Karpas-422 (cell line): ENCODE measurements around the gene INPP4A. TPM values are rescaled to one million over a fixed set of nuclear protein-coding genes. Genes with fewer than 3 reads are reported as not detected.

Source experiments
- DNase-seq: peaks from one replicate; pipeline ENCODE4 v3.0.0-alpha.2; 2015
- H2AFZ ChIP-seq: fragments of 200-600 bp; sonication (generic); 2 replicates; pipeline ENCODE4 v1.6.1; 2014; ENCODE audit warnings: antibody characterized with exemption, low read length, mixed read lengths
- H3K27ac ChIP-seq: fragments of 200-600 bp; sonication (generic); 2 replicates; pipeline ENCODE4 v1.5.1; 2014; ENCODE audit warnings: mild to moderate bottlenecking, low read length, moderate library complexity
- H3K27me3 ChIP-seq: fragments of 200-600 bp; sonication (generic); 2 replicates; pipeline ENCODE4 v1.6.1; 2014; ENCODE audit warnings: low read length, mixed read lengths
- H3K36me3 ChIP-seq: fragments of 200-600 bp; sonication (generic); 2 replicates; pipeline ENCODE4 v1.6.1; 2014; ENCODE audit warnings: low read length, mixed read lengths; ENCODE audit not compliant: insufficient read depth
- H3K4me1 ChIP-seq: fragments of 200-600 bp; sonication (generic); 2 replicates; pipeline ENCODE4 v1.6.1; 2014; ENCODE audit warnings: mild to moderate bottlenecking, low read length, mixed read lengths
- H3K4me2 ChIP-seq: fragments of 200-600 bp; sonication (generic); 2 replicates; pipeline ENCODE4 v1.6.1; 2014; ENCODE audit warnings: low read length, low read depth, mild to moderate bottlenecking; ENCODE audit not compliant: poor library complexity, severe bottlenecking
- H3K4me3 ChIP-seq: fragments of 200-600 bp; sonication (generic); 2 replicates; pipeline ENCODE4 v1.5.1; 2014; ENCODE audit warnings: mild to moderate bottlenecking, antibody characterized with exemption, low read length, mixed read lengths
- H3K79me2 ChIP-seq: fragments of 200-600 bp; sonication (generic); 2 replicates; pipeline ENCODE4 v1.6.1; 2014; ENCODE audit warnings: mild to moderate bottlenecking, low read length, mixed read lengths
- H3K9ac ChIP-seq: fragments of 200-600 bp; sonication (generic); 2 replicates; pipeline ENCODE4 v1.6.0; 2014; ENCODE audit warnings: low read length
- H3K9me2 ChIP-seq: fragments of 200-600 bp; sonication (generic), shearing (Covaris generic); replicated peaks from 2 replicates; pipeline ENCODE4 v1.6.0; 2014; ENCODE audit warnings: mild to moderate bottlenecking, low read length, moderate library complexity; ENCODE audit not compliant: insufficient read depth
- H3K9me3 ChIP-seq: fragments of 300-700, 200-600 bp; sonication (generic); 2 replicates; pipeline ENCODE4 v1.6.1; 2014; ENCODE audit warnings: low read length, mixed read lengths
- H4K20me1 ChIP-seq: fragments of 200-600 bp; sonication (generic); 2 replicates; pipeline ENCODE4 v1.6.1; 2014; ENCODE audit warnings: mild to moderate bottlenecking, antibody characterized with exemption, low read length, low read depth; ENCODE audit not compliant: insufficient read depth
- total RNA-seq: library from RNA; depleted of rRNA; stranded (reverse); fragments of >200 nt; shearing (Covaris generic); gene quantifications from 2 replicates; pipeline ENCODE4 v1.2.3, GENCODE V29; 2014; ENCODE audit warnings: low replicate concordance

INPP4A gene
- total RNA-seq, 1 experiment from 2014 or later: 5.3 TPM

GRCh38 chr2:98508709-98509066, 64.0 kb downstream of the INPP4A start:
- Histone ChIP-seq H3K9ac (no peak overlapping the region), H3K4me2 (no peak overlapping the region)

DNA sequence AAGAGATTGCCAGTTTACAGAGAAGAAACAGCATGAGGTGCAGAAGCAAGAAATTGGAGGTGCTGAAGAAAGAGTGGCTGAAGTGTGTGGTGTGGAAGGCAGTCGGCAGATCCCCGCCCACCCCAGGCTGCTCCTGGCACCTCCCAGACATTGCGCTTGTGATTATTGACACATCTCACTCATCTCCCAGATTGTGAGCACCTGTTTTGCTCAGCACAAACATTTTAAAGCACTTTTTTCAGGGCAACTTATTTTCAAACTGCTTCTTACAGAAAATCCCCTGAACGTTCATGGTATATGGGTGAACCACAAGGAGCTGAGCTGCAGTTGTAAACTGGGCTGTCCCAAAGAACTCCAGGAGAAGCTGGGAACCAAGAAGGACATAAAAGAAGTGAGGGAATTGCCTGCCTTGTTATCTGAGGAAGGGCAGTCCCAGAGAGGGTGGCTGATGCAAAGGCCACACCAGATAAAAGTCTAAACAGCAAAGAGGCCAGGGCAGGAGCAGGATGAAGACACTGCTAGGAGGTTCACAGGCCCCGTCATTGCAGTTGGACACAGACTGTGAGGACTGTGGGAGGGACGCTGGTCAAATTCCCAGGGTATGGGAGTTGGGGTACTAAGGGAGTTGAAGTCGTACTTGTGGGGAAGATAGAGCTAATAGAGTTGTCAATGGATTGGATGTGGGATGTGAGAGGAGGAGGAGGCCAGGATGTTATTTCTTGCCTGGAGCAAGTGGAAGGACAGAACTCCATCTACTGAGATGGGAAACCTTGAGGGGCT, 65.1 kb downstream of the INPP4A start:
- Histone ChIP-seq H3K9me2 (no peaks in the 10 kb centered on the region), H3K36me3 (no peaks in the 10 kb centered on the region), H2AFZ (no peak overlapping the region), H3K4me3 (no peak overlapping the region), H3K9ac (no peak overlapping the region), H3K4me1 (peaks cover 5% of the 10 kb centered on the region), H3K27ac (no peak overlapping the region), H3K79me2 (no peaks in the 10 kb centered on the region), H3K27me3 (no peaks in the 10 kb centered on the region), H4K20me1 (peaks cover 26% of the 10 kb centered on the region), H3K9me3 (no peaks in the 10 kb centered on the region), H3K4me2 (no peak overlapping the region)
- no peak for DNase-seq

More at GRCh38 chr2:98508709-98509066, 64.0 kb downstream of the INPP4A start:
- H3K4me1 ChIP-seq: peaks cover 5% of the 10 kb centered on the region
- H3K27me3 ChIP-seq: no peaks in the 10 kb centered on the region
- no peaks in the 10 kb centered on the region for H3K36me3 ChIP-seq
- DNase-seq: no peak
- peaks cover 20% of the 10 kb centered on the region; the same call in 1 of the 2 replicates for H4K20me1 ChIP-seq
- H3K79me2 ChIP-seq: no peaks in the 10 kb centered on the region
- H3K4me3 ChIP-seq: no peak overlapping the region
- no peaks in the 10 kb centered on the region for H3K9me2 ChIP-seq
- H2AFZ ChIP-seq: no peak overlapping the region
- no peaks in the 10 kb centered on the region for H3K9me3 ChIP-seq
- H3K27ac ChIP-seq: no peak overlapping the region

DNA sequence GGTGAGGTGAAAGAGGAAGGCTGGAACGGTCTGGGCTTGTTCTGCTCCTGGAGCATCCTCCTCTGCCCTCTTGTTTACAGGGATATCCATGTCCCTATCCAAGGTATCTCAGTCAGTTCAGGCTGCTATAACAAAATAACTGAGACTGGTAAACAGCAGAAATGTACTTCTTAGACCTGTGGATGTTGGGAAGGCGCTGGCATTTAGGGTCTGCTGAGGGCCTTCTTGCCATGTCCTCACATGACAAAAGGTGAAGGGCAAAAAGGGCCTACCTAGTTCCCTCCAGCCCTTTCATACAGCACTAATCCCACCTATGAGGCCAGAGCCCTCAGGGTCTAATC, 65.6 kb downstream of the INPP4A start:
- Histone ChIP-seq H3K9ac (no peak overlapping the region), H3K36me3 (no peaks in the 10 kb centered on the region), H3K27ac (no peak overlapping the region), H3K79me2 (no peaks in the 10 kb centered on the region), H3K4me1 (peaks cover 5% of the 10 kb centered on the region), H3K4me2 (no peak overlapping the region), H3K4me3 (no peak overlapping the region), H3K9me3 (no peaks in the 10 kb centered on the region), H3K9me2 (no peaks in the 10 kb centered on the region), H2AFZ (no peak overlapping the region), H4K20me1 (peaks cover 31% of the 10 kb centered on the region), H3K27me3 (no peaks in the 10 kb centered on the region)
- DNase-seq: no peak

DNA sequence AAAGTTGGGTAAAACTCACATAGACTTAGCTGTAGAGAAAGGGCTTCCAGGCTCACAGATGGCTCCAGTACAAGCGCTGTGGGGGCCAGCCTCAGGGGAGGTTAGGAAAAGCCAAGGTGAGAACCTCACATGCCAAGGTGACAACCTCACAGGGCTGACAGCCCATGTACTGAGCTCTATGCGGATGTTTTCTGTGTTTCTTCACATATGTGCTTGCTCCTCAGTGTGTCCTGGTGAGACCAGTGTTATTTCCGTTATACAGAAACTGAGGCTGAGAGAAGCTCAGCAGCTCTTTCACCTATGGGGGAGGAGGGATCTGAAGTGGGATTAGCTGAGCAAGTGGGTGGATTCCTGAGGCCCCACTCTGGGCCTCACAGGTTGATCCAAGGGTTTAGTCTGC, 67.3 kb downstream of the INPP4A start:
- no peaks in the 10 kb centered on the region for H3K36me3 ChIP-seq
- no peaks in the 10 kb centered on the region for H3K27me3 ChIP-seq
- no peak overlapping the region for H3K4me2 ChIP-seq
- H3K4me3 ChIP-seq: no peak overlapping the region
- H3K27ac ChIP-seq: no peak overlapping the region
- H3K9me3 ChIP-seq: no peaks in the 10 kb centered on the region
- no peak overlapping the region for H3K9ac ChIP-seq
- H3K79me2 ChIP-seq: no peaks in the 10 kb centered on the region
- H3K4me1 ChIP-seq: peaks cover 5% of the 10 kb centered on the region
- H2AFZ ChIP-seq: no peak overlapping the region
- H4K20me1 ChIP-seq: peaks cover 33% of the 10 kb centered on the region
- H3K9me2 ChIP-seq: no peaks in the 10 kb centered on the region
- DNase-seq: no peak

GRCh38 chr2:98512699-98513098, 68.0 kb downstream of the INPP4A start:
- Histone ChIP-seq H2AFZ (no peak overlapping the region), H3K36me3 (no peaks in the 10 kb centered on the region), H3K9me3 (no peaks in the 10 kb centered on the region), H3K4me2 (no peak overlapping the region), H3K4me3 (no peak overlapping the region), H3K27me3 (no peaks in the 10 kb centered on the region), H3K9me2 (no peaks in the 10 kb centered on the region), H4K20me1 (peaks cover 32% of the 10 kb centered on the region), H3K9ac (no peak overlapping the region), H3K4me1 (peaks cover 4% of the 10 kb centered on the region), H3K27ac (no peak overlapping the region), H3K79me2 (no peaks in the 10 kb centered on the region)
- DNase-seq: no peak

GRCh38 chr2:98514096-98514639, 69.5 kb downstream of the INPP4A start:
- H3K79me2 ChIP-seq: no peaks in the 10 kb centered on the region
- no peak overlapping the region for H2AFZ ChIP-seq
- DNase-seq: no peak
- H3K9ac ChIP-seq: no peak overlapping the region
- no peaks in the 10 kb centered on the region for H3K9me2 ChIP-seq
- peaks cover 32% of the 10 kb centered on the region for H4K20me1 ChIP-seq
- no peak overlapping the region for H3K27ac ChIP-seq
- no peak overlapping the region for H3K4me2 ChIP-seq
- H3K36me3 ChIP-seq: no peaks in the 10 kb centered on the region
- no peak overlapping the region for H3K4me3 ChIP-seq
- H3K4me1 ChIP-seq: no peaks in the 10 kb centered on the region
- H3K9me3 ChIP-seq: no peaks in the 10 kb centered on the region
- no peaks in the 10 kb centered on the region for H3K27me3 ChIP-seq

GRCh38 chr2:98514879-98515249, 70.2 kb downstream of the INPP4A start:
- H3K4me3 ChIP-seq: no peak overlapping the region
- H3K4me2 ChIP-seq: no peak overlapping the region
- H4K20me1 ChIP-seq: peaks cover 29% of the 10 kb centered on the region
- H3K4me1 ChIP-seq: no peaks in the 10 kb centered on the region
- H2AFZ ChIP-seq: no peak overlapping the region
- no peak for DNase-seq
- no peaks in the 10 kb centered on the region for H3K79me2 ChIP-seq
- no peak overlapping the region for H3K27ac ChIP-seq
- H3K9ac ChIP-seq: no peak overlapping the region
- no peaks in the 10 kb centered on the region for H3K9me2 ChIP-seq
- no peaks in the 10 kb centered on the region for H3K36me3 ChIP-seq
- H3K9me3 ChIP-seq: no peaks in the 10 kb centered on the region
- no peaks in the 10 kb centered on the region for H3K27me3 ChIP-seq

DNA sequence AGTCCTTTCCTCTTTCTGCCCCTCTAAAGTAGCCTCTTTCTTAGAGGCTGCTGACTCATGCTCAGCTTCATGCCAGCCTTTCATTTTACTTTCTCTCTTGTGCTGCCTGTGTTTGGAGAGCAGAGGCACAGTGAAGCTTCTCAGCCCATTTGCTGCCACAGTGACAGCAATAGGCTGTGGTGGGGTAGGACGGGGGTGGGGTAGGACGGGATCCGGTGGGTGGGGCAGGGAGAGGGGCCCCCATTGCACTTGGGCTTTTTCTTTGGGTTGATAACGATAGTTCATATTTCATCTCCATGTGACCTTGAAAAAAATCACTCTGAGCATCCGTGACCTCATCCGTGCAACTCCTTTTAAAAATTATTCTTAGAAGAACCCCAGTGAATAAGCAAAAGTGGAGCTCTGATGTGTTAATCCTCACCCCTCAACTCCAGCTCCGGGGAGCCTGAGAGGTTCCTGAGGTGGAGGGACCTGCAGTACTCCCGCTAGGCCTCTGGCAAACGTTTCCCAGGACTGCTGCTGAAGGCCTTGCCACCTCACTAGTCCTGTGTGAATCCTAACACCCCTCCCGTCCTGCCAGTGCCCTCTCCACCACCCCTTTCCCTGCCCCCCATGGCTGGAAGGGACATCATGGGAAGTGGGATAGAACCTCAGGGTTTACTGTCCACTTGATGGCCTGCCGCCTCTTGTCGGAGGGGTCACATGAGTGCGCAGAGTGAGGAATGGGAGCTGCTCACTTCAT, 70.8 kb downstream of the INPP4A start:
- DNase-seq: no peak
- no peak overlapping the region for H3K4me2 ChIP-seq
- H2AFZ ChIP-seq: no peak overlapping the region
- no peak overlapping the region for H3K4me3 ChIP-seq
- no peak overlapping the region for H3K9ac ChIP-seq
- no peaks in the 10 kb centered on the region for H3K79me2 ChIP-seq
- no peaks in the 10 kb centered on the region for H3K9me3 ChIP-seq
- H3K27ac ChIP-seq: no peak overlapping the region
- H4K20me1 ChIP-seq: peaks cover 29% of the 10 kb centered on the region
- no peaks in the 10 kb centered on the region for H3K36me3 ChIP-seq
- no peaks in the 10 kb centered on the region for H3K27me3 ChIP-seq
- H3K9me2 ChIP-seq: no peaks in the 10 kb centered on the region
- H3K4me1 ChIP-seq: no peaks in the 10 kb centered on the region
